ENCODE data around the gene PLA2G4A. TPM values are rescaled to one million over a fixed set of nuclear protein-coding genes. Genes with fewer than 3 reads are reported as not detected.

Gene PLA2G4A
- total RNA-seq, 1 donor: 12.3 TPM

- Histone ChIP-seq H3K9me3 (ENCODE audit: low read depth, low read length) (no peaks in the 10 kb centered on the region), H4K20me1 (ENCODE audit: insufficient read depth, low read length) (no peaks in the 10 kb centered on the region), H3K27ac (ENCODE audit: low read depth, low read length) (peak overlapping the region; percentile 87), H3K4me2 (ENCODE audit: insufficient read depth, low read length) (peak overlapping the region; percentile 88), H2AFZ (ENCODE audit: low read length) (no peak overlapping the region), H3K36me3 (ENCODE audit: insufficient read depth, low read length) (no peaks in the 10 kb centered on the region), H3K79me2 (ENCODE audit: insufficient read depth, low read length) (no peaks in the 10 kb centered on the region), H3K4me3 (ENCODE audit: insufficient read depth, low read length) (peak overlapping the region; percentile 82), H3K27me3 (ENCODE audit: insufficient read depth, low read length) (no peaks in the 10 kb centered on the region), H3K4me1 (ENCODE audit: insufficient read depth, low read length) (no peaks in the 10 kb centered on the region)
- peak; percentile 43 for DNase-seq (ENCODE audit: insufficient read length, low spot score, missing footprints)
- TF ChIP-seq CTCF (IDR thresholded peaks at IDR 0.05; ENCODE audit: extremely low read depth, low read depth, low read length): no peak
These were observed 1.2 kb downstream of the PLA2G4A start for GRCh38 chr1:186829686-186830587.

DNA sequence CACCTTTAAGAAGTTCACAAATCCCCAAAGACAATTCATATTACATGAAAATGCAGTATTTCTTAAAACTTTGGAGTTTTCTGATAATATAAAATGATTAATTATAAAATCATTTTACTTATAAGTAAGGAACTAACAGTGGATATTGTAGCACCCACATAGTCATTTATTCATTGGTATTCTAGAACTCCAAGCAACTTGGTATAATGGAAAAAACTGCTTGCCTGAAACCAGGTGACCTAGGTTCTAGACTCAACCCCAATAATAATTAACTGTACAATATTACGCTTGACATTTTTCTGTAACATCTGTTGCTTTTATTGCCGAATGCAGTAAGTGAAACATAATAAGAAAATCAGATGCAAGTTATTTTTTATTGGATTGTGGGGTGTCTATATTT, 2.4 kb downstream of the PLA2G4A start:
- Histone ChIP-seq H2AFZ (ENCODE audit: low read length) (no peak overlapping the region), H3K4me2 (ENCODE audit: insufficient read depth, low read length) (no peak overlapping the region), H3K27me3 (ENCODE audit: insufficient read depth, low read length) (no peaks in the 10 kb centered on the region), H4K20me1 (ENCODE audit: insufficient read depth, low read length) (no peaks in the 10 kb centered on the region), H3K4me3 (ENCODE audit: insufficient read depth, low read length) (no peak overlapping the region), H3K27ac (ENCODE audit: low read depth, low read length) (no peak overlapping the region), H3K79me2 (ENCODE audit: insufficient read depth, low read length) (no peaks in the 10 kb centered on the region), H3K4me1 (ENCODE audit: insufficient read depth, low read length) (no peaks in the 10 kb centered on the region), H3K9me3 (ENCODE audit: low read depth, low read length) (no peaks in the 10 kb centered on the region), H3K36me3 (ENCODE audit: insufficient read depth, low read length) (no peaks in the 10 kb centered on the region)
- DNase-seq (ENCODE audit: insufficient read length, low spot score, missing footprints): no peak
- no peak for TF ChIP-seq CTCF (IDR thresholded peaks at IDR 0.05; ENCODE audit: extremely low read depth, low read depth, low read length)

GRCh38 chr1:186834399-186834958, 5.7 kb downstream of the PLA2G4A start:
- H3K27me3 ChIP-seq (ENCODE audit: insufficient read depth, low read length): no peaks in the 10 kb centered on the region
- DNase-seq (ENCODE audit: insufficient read length, low spot score, missing footprints): no peak
- no peak overlapping the region for H3K4me2 ChIP-seq (ENCODE audit: insufficient read depth, low read length)

More at GRCh38 chr1:186834399-186834958, 5.7 kb downstream of the PLA2G4A start:
- no peaks in the 10 kb centered on the region for H3K79me2 ChIP-seq (ENCODE audit: insufficient read depth, low read length)
- no peak overlapping the region for H3K4me3 ChIP-seq (ENCODE audit: insufficient read depth, low read length)
- no peaks in the 10 kb centered on the region for H3K4me1 ChIP-seq (ENCODE audit: insufficient read depth, low read length)
- H4K20me1 ChIP-seq (ENCODE audit: insufficient read depth, low read length): no peaks in the 10 kb centered on the region
- no peak overlapping the region for H2AFZ ChIP-seq (ENCODE audit: low read length)
- H3K9me3 ChIP-seq (ENCODE audit: low read depth, low read length): no peaks in the 10 kb centered on the region
- TF ChIP-seq CTCF (IDR thresholded peaks at IDR 0.05; ENCODE audit: extremely low read depth, low read depth, low read length): no peak
- H3K36me3 ChIP-seq (ENCODE audit: insufficient read depth, low read length): no peaks in the 10 kb centered on the region
- H3K27ac ChIP-seq (ENCODE audit: low read depth, low read length): no peak overlapping the region

Data from osteoblast (primary cell).